GM12864 (cell line): ENCODE data around the gene TMCC2.

Experiments
- DNase-seq: peaks from one replicate; pipeline ENCODE4 v3.0.0-alpha.2; 2011; ENCODE audit warnings: low read depth
- H3K4me3 ChIP-seq: 2 replicates; pipeline ENCODE4 v1.5.1; 2011; ENCODE audit warnings: mild to moderate bottlenecking, low read depth, low read length, control low read depth
- CTCF ChIP-seq: IDR thresholded peaks from 2 replicates; pipeline ENCODE4 v1.5.1; 2011; ENCODE audit warnings: low read depth, mild to moderate bottlenecking, moderate library complexity, low read length, control low read depth, inconsistent platforms; ENCODE audit errors: missing control alignments

Gene TMCC2

GRCh38 chr1:205211839-205212536 lies 15.8 kb upstream of the TMCC2 start:
- DNase-seq = peak; percentile 19

GRCh38 chr1:205214756-205215155 lies 13.0 kb upstream of the TMCC2 start:
- TF ChIP-seq CTCF = no peak
- no peak overlapping the region for H3K4me3 ChIP-seq
- DNase-seq = no peak

More at GRCh38 chr1:205211839-205212536, 15.8 kb upstream of the TMCC2 start:
- TF ChIP-seq CTCF = no peak
- peak overlapping the region; percentile 98 for H3K4me3 ChIP-seq

- no peak overlapping the region for H3K4me3 ChIP-seq
- TF ChIP-seq CTCF = no peak
- no peak for DNase-seq
Measured at GRCh38 chr1:205216588-205216987, 11.2 kb upstream of the TMCC2 start.

GRCh38 chr1:205217418-205217817 lies 10.3 kb upstream of the TMCC2 start:
- H3K4me3 ChIP-seq = no peak overlapping the region
- no peak for DNase-seq
- no peak for TF ChIP-seq CTCF

- DNase-seq = no peak
- no peak for TF ChIP-seq CTCF
- no peak overlapping the region for H3K4me3 ChIP-seq
Measured at GRCh38 chr1:205220421-205220820, 7.3 kb upstream of the TMCC2 start.

GRCh38 chr1:205224736-205225135 lies 3.0 kb upstream of the TMCC2 start:
- no peak overlapping the region for H3K4me3 ChIP-seq
- TF ChIP-seq CTCF = no peak
- no peak for DNase-seq
